ENCODE measurements around the gene BCAS3.
"Not testable (repeated sequence)": the region's sequence is repeated elsewhere in the genome, so short reads cannot be mapped to it uniquely, and the experiment has no call there.

BCAS3 gene

DNA sequence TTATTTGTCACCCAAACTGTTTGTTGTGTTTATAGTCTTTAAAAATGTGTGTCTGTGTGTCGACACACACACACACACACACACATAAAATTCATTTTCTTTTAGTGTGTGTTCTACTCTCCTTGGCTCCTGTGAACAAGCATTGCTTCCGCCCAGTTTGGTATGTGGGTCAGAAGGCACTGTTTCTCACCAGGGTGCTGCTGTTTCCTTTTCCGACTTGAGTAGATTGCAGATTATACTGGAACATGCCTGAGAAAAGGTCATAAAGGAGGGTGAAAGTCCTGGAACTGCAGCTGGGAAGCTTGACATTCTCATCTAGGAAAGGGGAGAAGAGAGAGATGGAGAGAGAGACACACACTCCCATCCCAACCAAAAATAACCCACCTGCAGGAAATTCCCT, 330.3 kb downstream of the BCAS3 start:
- DNase-seq (ENCODE audit: low spot score): no peak

DNA sequence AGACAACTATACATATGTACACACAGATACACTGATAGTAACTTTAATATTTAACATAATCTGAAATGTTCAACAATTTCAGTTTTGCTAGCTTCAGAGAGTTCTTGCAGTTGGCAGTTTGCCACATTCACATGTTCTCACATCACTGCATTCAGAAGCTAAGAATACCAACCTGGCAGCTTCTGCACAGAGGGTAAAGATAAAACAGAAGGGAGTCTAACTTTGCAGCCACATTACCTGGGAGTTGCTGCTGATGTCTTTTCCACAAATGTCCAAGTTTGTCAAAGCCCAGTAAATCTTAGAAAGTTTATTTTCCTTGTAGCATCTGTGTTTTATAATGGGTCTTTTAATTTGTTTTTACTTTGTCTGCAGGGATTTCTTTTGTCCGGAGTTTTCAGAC, 332.0 kb downstream of the BCAS3 start:
- no peak for DNase-seq (ENCODE audit: low spot score)

DNA sequence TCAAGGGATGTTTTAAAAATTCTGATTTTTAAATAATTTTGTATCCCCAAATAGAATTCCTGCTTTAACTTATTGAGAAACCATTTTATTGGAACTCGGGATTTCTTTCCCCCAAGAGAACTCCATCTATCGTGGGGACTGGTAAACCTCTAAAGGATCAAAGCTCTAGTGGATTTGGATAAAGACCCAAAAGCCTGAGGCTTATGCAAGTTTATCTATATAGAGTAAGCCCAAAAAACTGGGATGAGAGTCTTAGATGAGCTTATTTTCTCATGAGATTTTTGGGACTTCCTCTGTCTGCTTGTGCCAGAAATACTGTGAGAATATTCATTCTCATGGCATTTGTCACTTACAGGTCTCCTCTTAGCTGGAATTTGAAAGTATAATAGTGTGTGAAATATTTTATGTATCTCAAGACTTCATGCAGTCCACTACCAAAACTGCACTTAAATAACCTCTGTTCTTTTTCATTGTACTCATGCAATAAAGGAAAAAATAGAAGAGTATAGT, 333.1 kb downstream of the BCAS3 start:
- no peak for DNase-seq (ENCODE audit: low spot score)

GRCh38 chr17:61011251-61011650, 333.6 kb downstream of the BCAS3 start:
- no peak for DNase-seq (ENCODE audit: low spot score)

GRCh38 chr17:61015966-61016365, 338.3 kb downstream of the BCAS3 start:
- DNase-seq (ENCODE audit: low spot score): no peak

GRCh38 chr17:61017317-61018006, 339.8 kb downstream of the BCAS3 start:
- DNase-seq (ENCODE audit: low spot score): no peak

DNA sequence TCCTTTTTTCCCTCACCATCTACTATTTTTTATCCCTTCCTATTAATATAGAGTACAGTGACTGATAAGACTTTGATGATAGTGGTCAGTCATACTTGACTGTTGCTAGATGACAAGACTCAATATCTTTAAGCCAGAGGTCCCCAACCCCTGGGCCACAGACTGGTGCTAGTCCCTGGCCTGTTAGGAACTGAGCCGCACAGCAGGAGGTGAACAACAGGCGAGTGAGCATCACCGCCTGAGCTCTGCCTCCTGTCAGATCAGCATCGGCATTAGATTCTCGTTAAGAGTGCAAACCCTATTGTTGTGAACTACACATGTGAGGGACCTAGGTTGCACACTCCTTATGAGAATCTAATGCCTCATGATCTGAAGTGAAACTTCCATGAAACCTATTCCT, 341.3 kb downstream of the BCAS3 start:
- no peak for DNase-seq (ENCODE audit: low spot score)

GRCh38 chr17:61023996-61024395, 346.3 kb downstream of the BCAS3 start:
- DNase-seq (ENCODE audit: low spot score): no peak

DNA sequence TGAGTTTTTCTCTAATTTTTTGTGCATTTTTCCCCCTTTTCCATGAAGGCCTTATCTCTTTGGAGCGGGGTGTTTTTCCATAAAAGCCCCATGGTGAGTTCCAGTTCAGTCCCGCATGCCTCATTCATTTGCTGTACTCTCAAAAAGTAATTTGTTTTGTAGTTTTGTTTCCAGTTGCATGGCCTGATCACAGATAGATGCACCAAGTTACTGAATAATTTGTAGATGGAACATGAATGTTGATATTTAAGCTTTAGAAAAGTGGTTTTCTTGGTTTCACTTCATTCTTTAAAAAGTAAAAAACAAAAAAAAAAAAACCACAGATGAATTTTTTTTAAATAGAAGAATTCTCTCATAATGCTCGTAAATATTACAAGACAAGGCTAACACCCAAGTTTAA, 349.2 kb downstream of the BCAS3 start:
- no peak for DNase-seq (ENCODE audit: low spot score)

- DNase-seq (ENCODE audit: low spot score): no peak
Observed at GRCh38 chr17:61029181-61029580, 351.5 kb downstream of the BCAS3 start.

GRCh38 chr17:61040666-61041065, 363.0 kb downstream of the BCAS3 start:
- no peak for DNase-seq (ENCODE audit: low spot score)

DNA sequence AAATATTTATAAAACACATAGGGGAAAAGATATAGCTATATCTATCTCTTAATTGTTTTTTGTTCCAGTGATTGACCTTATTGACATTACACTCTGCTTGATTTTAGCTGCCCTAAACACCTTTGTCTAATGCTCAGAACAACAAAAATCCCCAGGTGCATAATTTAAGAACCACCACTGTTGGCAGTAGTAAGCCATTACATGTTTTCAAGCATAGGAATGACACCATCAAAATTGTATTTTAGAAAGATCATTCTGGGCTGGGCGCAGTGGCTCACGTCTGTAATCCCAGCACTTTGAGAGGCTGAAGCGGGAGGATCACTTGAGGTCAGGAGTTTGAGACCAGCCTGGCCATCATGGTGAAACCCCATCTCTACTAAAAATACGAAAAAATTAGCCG, 364.7 kb downstream of the BCAS3 start:
- not testable (repeated sequence) for DNase-seq (ENCODE audit: low spot score)

GRCh38 chr17:61047515-61047914, 369.9 kb downstream of the BCAS3 start:
- no peak for DNase-seq (ENCODE audit: low spot score)

DNA sequence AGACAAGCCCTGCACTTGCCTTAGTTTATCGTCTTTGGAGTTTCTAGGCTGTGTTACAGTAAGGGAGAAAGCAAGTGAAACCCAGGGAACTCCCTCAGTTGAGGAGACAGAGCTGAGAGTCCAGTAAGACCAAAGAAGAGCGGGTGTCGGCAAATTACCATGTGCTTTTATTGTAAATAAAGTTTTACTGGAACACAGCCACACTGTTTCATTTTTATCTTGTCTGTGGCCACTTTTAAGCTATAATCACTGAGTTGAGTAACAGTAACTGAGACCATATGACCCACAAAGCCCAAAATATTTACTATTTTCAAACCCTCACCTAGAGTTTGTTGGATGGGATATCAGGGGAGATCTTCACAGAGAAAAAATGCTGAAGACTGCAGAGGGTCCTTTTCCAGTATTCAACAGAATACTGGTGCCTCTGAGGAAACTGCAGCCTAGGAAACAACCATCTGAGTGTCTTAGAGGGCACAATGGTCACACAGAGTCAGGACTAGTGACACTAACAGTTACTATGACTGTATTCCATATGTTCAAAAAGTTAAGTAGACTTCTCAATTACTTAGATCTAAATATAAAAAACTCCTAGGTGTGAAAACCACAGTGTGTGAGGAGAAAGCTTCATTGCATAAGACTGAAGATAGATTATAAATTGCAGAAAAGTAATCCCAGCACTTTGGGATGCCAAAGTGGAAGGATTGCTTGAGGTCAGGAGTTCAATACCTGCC, 370.9 kb downstream of the BCAS3 start:
- DNase-seq (ENCODE audit: low spot score): no peak

DNA sequence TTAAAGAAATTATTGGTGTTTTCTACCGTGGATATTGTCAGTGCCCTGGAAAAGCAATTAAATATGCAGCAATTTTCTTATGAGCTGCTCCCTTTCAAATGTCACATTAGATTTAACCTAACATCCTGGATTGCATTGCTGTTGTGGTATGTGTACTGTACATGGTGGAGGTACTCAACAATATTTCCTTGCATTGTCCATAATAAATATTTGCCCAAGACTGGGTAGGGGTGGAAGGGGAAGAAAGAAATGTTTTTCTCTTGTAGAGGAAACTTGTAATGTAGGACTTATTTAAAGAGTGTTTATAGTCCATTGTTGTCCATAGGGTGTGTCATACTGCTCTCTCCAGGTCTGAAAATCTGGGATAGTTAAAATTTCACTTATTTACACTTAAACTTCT, 375.8 kb downstream of the BCAS3 start:
- no peak for DNase-seq (ENCODE audit: low spot score)

DNA sequence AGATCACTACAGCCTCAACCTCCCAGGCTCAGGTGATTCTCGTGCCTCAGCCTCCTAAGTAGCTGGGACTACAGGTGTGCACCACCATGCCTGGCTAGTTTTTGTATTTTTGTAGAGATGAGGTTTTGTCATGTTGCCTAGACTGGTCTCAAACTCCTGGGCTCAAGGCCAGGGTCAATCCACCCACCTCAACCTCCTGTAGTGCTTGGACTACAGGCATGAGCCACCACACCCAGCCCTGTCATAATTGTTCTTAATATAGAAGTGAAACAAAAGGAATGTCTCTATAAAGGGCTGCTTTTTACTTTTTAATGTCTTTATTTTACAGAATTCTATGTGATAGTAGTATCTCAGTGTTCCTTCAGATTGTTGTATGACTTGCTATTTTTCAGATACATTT, 376.8 kb downstream of the BCAS3 start:
- no peak for DNase-seq (ENCODE audit: low spot score)

DNA sequence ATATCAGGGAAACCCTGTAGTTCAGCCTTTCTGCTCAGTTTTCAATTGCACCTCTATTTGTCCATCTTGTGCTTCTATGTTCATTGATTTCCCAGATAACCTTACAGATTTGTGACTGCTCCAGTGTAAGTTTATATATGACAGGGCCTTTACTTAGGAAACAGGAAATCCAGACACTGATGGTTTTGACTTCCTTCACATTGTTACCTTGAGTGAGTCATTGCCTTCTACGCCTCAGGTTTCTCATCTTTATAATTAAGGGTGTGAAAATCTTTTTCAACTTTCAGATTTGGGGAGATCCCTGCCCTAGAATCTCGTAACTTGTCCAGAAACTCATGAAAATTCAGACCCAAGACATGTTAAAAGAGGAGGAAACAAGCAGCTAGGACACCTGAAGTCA, 379.6 kb downstream of the BCAS3 start:
- no peak for DNase-seq (ENCODE audit: low spot score)

DNA sequence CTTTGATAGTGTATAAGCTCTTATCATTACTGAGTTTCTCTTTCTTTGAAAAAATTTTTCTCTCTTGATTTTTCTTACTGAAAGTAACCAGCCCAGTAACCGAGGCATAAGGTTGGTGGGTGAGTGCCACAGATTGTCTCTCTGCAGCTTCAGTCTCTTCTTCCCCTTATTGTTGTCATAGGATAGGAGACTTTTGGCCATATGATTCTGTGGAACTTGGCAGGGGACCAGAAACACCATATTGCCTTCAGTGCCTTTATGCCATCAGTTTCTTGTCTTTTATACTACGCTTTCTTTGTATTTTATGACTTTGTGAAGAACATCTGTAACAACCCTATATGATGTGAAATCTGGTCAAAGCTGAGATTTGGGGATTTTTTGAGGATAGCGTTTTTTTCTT, 380.4 kb downstream of the BCAS3 start:
- no peak for DNase-seq (ENCODE audit: low spot score)

GRCh38 chr17:61063528-61063927, 385.9 kb downstream of the BCAS3 start:
- DNase-seq (ENCODE audit: low spot score): no peak

DNA sequence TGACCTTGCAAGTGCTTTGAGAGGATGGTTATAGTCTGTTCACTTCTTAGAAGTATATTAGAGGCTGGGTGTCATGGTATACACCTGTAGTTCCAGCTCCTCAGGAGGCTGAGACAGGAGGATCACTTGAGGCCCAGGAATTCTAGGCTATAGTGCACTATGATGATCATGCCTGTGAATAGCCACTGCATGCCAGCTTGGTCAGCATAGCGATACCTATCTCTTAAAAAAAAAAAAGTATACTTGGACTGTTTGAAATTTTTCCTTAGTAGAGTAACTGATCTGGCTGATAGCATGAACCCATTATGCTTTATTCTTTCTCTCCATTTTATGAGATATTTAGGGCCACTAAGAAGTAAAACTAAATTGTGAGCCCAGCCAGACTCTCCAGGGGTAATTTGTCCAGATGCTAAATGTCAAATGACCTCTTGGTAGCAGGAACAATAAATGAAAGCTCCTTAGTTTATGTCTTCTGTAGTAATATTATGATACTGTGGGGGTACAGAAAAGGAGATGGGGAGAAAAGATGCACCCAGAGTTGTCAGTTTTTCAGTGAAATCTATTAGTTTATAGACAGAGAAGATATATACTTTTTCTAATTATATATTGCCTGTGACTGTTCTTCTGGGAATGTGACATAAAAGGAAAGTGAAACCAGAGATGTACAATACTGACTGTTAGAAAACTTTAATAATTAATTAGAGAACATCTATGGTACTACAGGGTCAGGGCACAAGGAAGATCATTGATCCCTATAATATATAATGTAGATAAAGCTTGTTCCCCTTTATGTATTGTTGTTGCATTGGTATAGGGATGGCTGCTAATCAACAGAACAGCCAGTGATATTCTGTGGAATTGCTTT, 386.7 kb downstream of the BCAS3 start:
- no peak for DNase-seq (ENCODE audit: low spot score)

GRCh38 chr17:61065263-61065773, 387.7 kb downstream of the BCAS3 start:
- DNase-seq (ENCODE audit: low spot score): no peak

- no peak for DNase-seq (ENCODE audit: low spot score)
Observed at GRCh38 chr17:61066062-61066461, 388.4 kb downstream of the BCAS3 start.
